ENCODE data around the gene LAMTOR1.
A peak's percentile ranks its signal among the peaks of the same experiment; 100 is the strongest.

The LAMTOR1 gene

GRCh38 chr11:72098741-72099140, 4.4 kb downstream of the LAMTOR1 start:
- H3K9me3 ChIP-seq (ENCODE audit: severe bottlenecking): no peaks in the 10 kb centered on the region
- no peak for TF ChIP-seq CTCF (IDR thresholded peaks at IDR 0.05; ENCODE audit: low read depth, low read length)
- no peaks in the 10 kb centered on the region for H3K27me3 ChIP-seq (ENCODE audit: insufficient read depth, low read depth, severe bottlenecking)
- peaks cover 50% of the 10 kb centered on the region for H3K36me3 ChIP-seq
- H3K4me3 ChIP-seq (ENCODE audit: low read depth, low read length): no peak overlapping the region
- no peak for DNase-seq
- H3K27ac ChIP-seq: no peak overlapping the region

GRCh38 chr11:72091292-72091691, 11.8 kb downstream of the LAMTOR1 start:
- peaks cover 10% of the 10 kb centered on the region for H3K36me3 ChIP-seq
- H3K27me3 ChIP-seq (ENCODE audit: insufficient read depth, low read depth, severe bottlenecking): no peaks in the 10 kb centered on the region
- H3K27ac ChIP-seq: peak overlapping the region; percentile 16; the same call in 1 of the 2 replicates
- peak; percentile 85 for TF ChIP-seq CTCF (IDR thresholded peaks at IDR 0.05; ENCODE audit: low read depth, low read length)
- DNase-seq: peak; percentile 79
- H3K9me3 ChIP-seq (ENCODE audit: severe bottlenecking): no peaks in the 10 kb centered on the region
- H3K4me3 ChIP-seq (ENCODE audit: low read depth, low read length): no peak overlapping the region

DNA sequence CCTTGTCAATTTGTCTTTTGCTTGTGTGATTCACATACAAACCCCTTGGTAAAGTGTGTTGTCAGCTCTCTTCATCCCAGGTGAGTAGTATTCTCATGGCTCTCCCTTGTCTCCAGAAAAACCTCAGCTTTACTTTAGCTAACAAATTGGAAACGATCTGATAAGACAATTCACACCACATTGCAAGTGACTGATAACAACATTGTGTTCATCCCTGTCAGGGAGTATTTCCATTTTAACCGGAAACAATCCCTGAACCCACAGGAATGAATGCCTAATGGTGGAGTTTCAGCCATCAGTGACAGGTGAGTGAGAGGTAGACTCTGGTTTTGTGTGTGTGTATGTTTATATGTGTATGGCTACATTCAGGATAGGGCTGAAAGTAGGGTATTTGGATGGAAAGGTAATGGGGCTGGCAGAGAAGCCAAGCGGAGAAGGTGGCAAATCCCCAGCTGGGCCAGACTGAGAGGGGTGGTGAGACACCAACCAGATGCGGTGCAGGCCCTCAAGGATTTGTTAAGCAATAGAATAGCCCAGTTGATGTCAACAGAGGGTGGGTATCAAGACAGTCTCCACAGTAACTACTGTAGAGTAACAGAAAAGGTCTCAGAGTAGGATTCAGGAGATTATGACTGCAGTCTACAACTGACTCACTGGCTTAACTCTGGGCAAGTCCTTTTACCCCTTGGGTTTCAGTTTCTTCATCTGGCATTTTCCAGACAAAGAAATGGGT, 14.9 kb downstream of the LAMTOR1 start:
- Histone ChIP-seq H3K27me3 (ENCODE audit: insufficient read depth, low read depth, severe bottlenecking) (no peaks in the 10 kb centered on the region), H3K36me3 (peaks cover 4% of the 10 kb centered on the region; the same call in 1 of the 2 replicates), H3K9me3 (ENCODE audit: severe bottlenecking) (no peaks in the 10 kb centered on the region), H3K4me3 (ENCODE audit: low read depth, low read length) (no peak overlapping the region), H3K27ac (peak overlapping the region; percentile 57)
- TF ChIP-seq CTCF (IDR thresholded peaks at IDR 0.05; ENCODE audit: low read depth, low read length): no peak
- no peak for DNase-seq

GRCh38 chr11:72085621-72086351, 17.3 kb downstream of the LAMTOR1 start:
- Histone ChIP-seq H3K9me3 (ENCODE audit: severe bottlenecking) (no peaks in the 10 kb centered on the region), H3K27me3 (ENCODE audit: insufficient read depth, low read depth, severe bottlenecking) (no peaks in the 10 kb centered on the region), H3K36me3 (peaks cover 4% of the 10 kb centered on the region; the same call in 1 of the 2 replicates), H3K4me3 (ENCODE audit: low read depth, low read length) (no peak overlapping the region), H3K27ac (no peak overlapping the region)
- TF ChIP-seq CTCF (IDR thresholded peaks at IDR 0.05; ENCODE audit: low read depth, low read length): no peak
- DNase-seq: no peak

DNA sequence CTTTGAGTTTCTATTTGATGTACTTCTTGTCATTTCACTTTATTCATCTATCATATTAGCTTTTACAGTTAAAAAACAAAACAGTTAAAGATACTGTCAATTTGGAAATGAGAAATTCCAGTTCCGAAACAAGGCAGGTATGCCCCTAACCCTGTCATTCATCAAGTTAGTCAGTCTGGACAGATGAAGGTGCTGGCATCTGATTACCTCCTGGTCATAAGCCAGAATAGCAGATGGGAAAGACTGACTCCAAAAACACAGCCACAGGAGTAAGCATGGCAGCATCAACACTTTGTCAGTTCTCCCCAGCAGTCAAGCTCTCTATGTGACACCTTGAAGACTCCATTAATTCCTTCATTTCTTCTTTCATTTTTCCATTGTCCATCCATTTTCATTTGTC, 18.1 kb downstream of the LAMTOR1 start:
- H3K4me3 ChIP-seq (ENCODE audit: low read depth, low read length): no peak overlapping the region
- no peak overlapping the region for H3K27ac ChIP-seq
- 0 out of 2 replicates have a peak, but pooled peaks cover 2% of the 10 kb centered on the region for H3K36me3 ChIP-seq
- TF ChIP-seq CTCF (IDR thresholded peaks at IDR 0.05; ENCODE audit: low read depth, low read length): no peak
- H3K27me3 ChIP-seq (ENCODE audit: insufficient read depth, low read depth, severe bottlenecking): no peaks in the 10 kb centered on the region
- H3K9me3 ChIP-seq (ENCODE audit: severe bottlenecking): no peaks in the 10 kb centered on the region
- DNase-seq: no peak

Measured in WERI-Rb-1 (cell line).